Panc1 (cell line): Measurements from ENCODE around the gene ECHDC1. TPM values are rescaled to one million over a fixed set of nuclear protein-coding genes. Genes with fewer than 3 reads are reported as not detected.
A peak's percentile ranks its signal among the peaks of the same experiment; 100 is the strongest.

ENCODE experiments used
- ATAC-seq: fragments of 200-7000 bp; cut with Tn5 transposase; 2 replicates; pipeline ENCODE4 v1.9.1; 2020; ENCODE audit warnings: mild to moderate bottlenecking, moderate library complexity
- Bru-seq: library from RNA; stranded (reverse); fragments of 400-500 nt; gene quantifications from one replicate; lab custom pipeline; 2021; lab: Mats Ljungman, UMichigan
- BruChase-seq, 2 experiments: library from RNA; stranded (reverse); fragments of 400-500 nt; gene quantifications; one replicate each; lab custom pipeline; 2021; lab: Mats Ljungman, UMichigan
- BruUV-seq: library from RNA; stranded (reverse); fragments of 400-500 nt; replicated peaks from 2 replicates; lab custom pipeline; 2021; lab: Mats Ljungman, UMichigan
- CTCF ChIA-PET: fragments of 300-600 bp; sonication (Branson Sonifier 250); formaldehyde crosslinking; loops from one replicate; lab custom pipeline; 2022; ENCODE audit warnings: antibody characterized with exemption; lab: Charles Lee
- POLR2A ChIA-PET: fragments of 300-600 bp; sonication (Branson Sonifier 250); formaldehyde crosslinking; loops from one replicate; lab custom pipeline; 2022; ENCODE audit warnings: antibody characterized with exemption; lab: Charles Lee
- DNase-seq: peaks from one replicate; pipeline ENCODE4 v3.0.0-alpha.2; 2010; ENCODE audit warnings: low read depth, low spot score
- H3K27ac ChIP-seq: 2 replicates; pipeline ENCODE4 v1.5.1; 2011; ENCODE audit warnings: mild to moderate bottlenecking, low read length, inconsistent platforms
- H3K27me3 ChIP-seq: fragments of 200-500 bp; sonication (Bioruptor generic); 2 replicates; pipeline ENCODE4 v1.6.0; 2014; ENCODE audit warnings: low read length, inconsistent platforms; ENCODE audit not compliant: control insufficient read depth, insufficient read depth
- H3K36me3 ChIP-seq: fragments of 200-500 bp; sonication (Bioruptor generic); 2 replicates; pipeline ENCODE4 v1.5.1; 2014; ENCODE audit warnings: inconsistent platforms, mild to moderate bottlenecking, low read length, moderate library complexity; ENCODE audit not compliant: control insufficient read depth, insufficient read depth
- H3K4me1 ChIP-seq: 2 replicates; pipeline ENCODE4 v1.5.1; 2011; ENCODE audit warnings: inconsistent platforms, mild to moderate bottlenecking, low read length, moderate library complexity; ENCODE audit not compliant: control insufficient read depth, insufficient read depth
- H3K4me3 ChIP-seq, 2 experiments: 2 replicates each; pipeline ENCODE4 v1.5.1; 2011 to 2012; ENCODE audit warnings: low read depth in 2 of 2, low read length in 2 of 2, mild to moderate bottlenecking in 2 of 2, inconsistent platforms in 1 of 2, moderate library complexity in 1 of 2
- H3K9me3 ChIP-seq: fragments of 200-500 bp; sonication (Bioruptor generic); 2 replicates; pipeline ENCODE4 v1.5.1; 2014; ENCODE audit warnings: low read depth, mild to moderate bottlenecking, inconsistent platforms, low read length, moderate library complexity; ENCODE audit not compliant: control insufficient read depth, insufficient read depth
- CTCF ChIP-seq: fragments of 450-650 bp; IDR thresholded peaks from 2 replicates; pipeline ENCODE4 v1.5.1; 2017; ENCODE audit warnings: mild to moderate bottlenecking
- POLR2AphosphoS5 ChIP-seq: IDR thresholded peaks from 2 replicates; pipeline ENCODE4 v1.6.1; 2012; ENCODE audit warnings: mild to moderate bottlenecking, low read depth, low read length, moderate library complexity
- SIN3A ChIP-seq: IDR thresholded peaks from 2 replicates; pipeline ENCODE4 v1.6.1; 2012; ENCODE audit warnings: low read depth, mild to moderate bottlenecking, low read length, moderate library complexity, borderline replicate concordance; ENCODE audit not compliant: insufficient read depth
- TCF7L2 ChIP-seq: IDR thresholded peaks from 2 replicates; pipeline ENCODE4 v1.6.1; 2011; ENCODE audit warnings: mild to moderate bottlenecking, low read depth, low read length, inconsistent platforms
- in situ Hi-C: cut with HindIII; loops from 2 replicates; pipeline ENCODE4 v1.10.0; 2016; ENCODE audit warnings: low sequenced_read_pairs, low pct_unique_long_range_greater_than_20kb
- intact Hi-C: fragments of 100-400 bp; cut with micrococcal nuclease; formaldehyde crosslinking; loops from one replicate; pipeline ENCODE4 v1.10.0; 2022; ENCODE audit not compliant: unreplicated experiment
- long read RNA-seq: library from polyadenylated mRNA; unstranded; transcript quantifications from one replicate; pipeline ENCODE4 v2.0.0, GENCODE V29; 2021; ENCODE audit not compliant: unreplicated experiment
- polyA plus RNA-seq: library from polyadenylated mRNA; unstranded; fragments of >200 nt; gene quantifications from one replicate; pipeline ENCODE4 v1.2.1, GENCODE V29; 2012; ENCODE audit warnings: missing spikeins; ENCODE audit not compliant: insufficient read length
- total RNA-seq: library from RNA; stranded (reverse); gene quantifications from one replicate; pipeline ENCODE4 v1.2.1, GENCODE V29; 2021; ENCODE audit not compliant: unreplicated experiment
- TF ChIP-seq, protein P1 (sequence below), 2 experiments: IDR thresholded peaks; 2 replicates each; pipeline ENCODE4 v1.6.1; 2011 to 2012; ENCODE audit warnings: low read depth in 2 of 2, control low read depth in 1 of 2, low read length in 1 of 2, mild to moderate bottlenecking in 1 of 2, moderate library complexity in 1 of 2; ENCODE audit not compliant: insufficient read depth in 1 of 2

ECHDC1 gene, protein sequence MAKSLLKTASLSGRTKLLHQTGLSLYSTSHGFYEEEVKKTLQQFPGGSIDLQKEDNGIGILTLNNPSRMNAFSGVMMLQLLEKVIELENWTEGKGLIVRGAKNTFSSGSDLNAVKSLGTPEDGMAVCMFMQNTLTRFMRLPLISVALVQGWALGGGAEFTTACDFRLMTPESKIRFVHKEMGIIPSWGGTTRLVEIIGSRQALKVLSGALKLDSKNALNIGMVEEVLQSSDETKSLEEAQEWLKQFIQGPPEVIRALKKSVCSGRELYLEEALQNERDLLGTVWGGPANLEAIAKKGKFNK
- total RNA-seq (81.9 TPM), Bru-seq, nascent RNA (percentile 96 among the genes with signal in this experiment), BruChase-seq, experiment 1, labeled RNA remaining after a 2-hour chase (percentile 91 among the genes with signal in this experiment), BruChase-seq, experiment 2, labeled RNA remaining after a 6-hour chase (percentile 90 among the genes with signal in this experiment)
- 58.8 TPM for polyA plus RNA-seq
- long read RNA-seq, transcript ECHDC1-203 (5 exons, 1,354 nt), result minor isoform, 14 of 107 reads
- long read RNA-seq, transcript ECHDC1-210 (6 exons, 2,341 nt), result major isoform, 67 of 107 reads
- long read RNA-seq, partial matches to known transcripts, result 12 of 107 reads
- long read RNA-seq, other reads (novel, unspliced or antisense), result 8 of 107 reads

GRCh38 chr6:127342946-127343808, at the start of gene ECHDC1:
ECHDC1 (minus strand) TSS chr6:127343609; CDS start chr6:127331028, 12,581 bp downstream.
- peak; percentile 61 for DNase-seq
- Histone ChIP-seq H3K27me3 (no peaks in the 10 kb centered on the region), H3K9me3 (no peaks in the 10 kb centered on the region), H3K4me1 (peaks cover 45% of the 10 kb centered on the region), H3K27ac (peak within 1 kb of the TSS; percentile 99), H3K4me3 (peak within 1 kb of the TSS; percentile 60 to 97), H3K36me3 (peaks cover 5% of the 10 kb centered on the region; the same call in 1 of the 2 replicates)
- ChIA-PET POLR2A (no interaction called here), CTCF (no interaction called here)
- TF ChIP-seq, protein P1, sequence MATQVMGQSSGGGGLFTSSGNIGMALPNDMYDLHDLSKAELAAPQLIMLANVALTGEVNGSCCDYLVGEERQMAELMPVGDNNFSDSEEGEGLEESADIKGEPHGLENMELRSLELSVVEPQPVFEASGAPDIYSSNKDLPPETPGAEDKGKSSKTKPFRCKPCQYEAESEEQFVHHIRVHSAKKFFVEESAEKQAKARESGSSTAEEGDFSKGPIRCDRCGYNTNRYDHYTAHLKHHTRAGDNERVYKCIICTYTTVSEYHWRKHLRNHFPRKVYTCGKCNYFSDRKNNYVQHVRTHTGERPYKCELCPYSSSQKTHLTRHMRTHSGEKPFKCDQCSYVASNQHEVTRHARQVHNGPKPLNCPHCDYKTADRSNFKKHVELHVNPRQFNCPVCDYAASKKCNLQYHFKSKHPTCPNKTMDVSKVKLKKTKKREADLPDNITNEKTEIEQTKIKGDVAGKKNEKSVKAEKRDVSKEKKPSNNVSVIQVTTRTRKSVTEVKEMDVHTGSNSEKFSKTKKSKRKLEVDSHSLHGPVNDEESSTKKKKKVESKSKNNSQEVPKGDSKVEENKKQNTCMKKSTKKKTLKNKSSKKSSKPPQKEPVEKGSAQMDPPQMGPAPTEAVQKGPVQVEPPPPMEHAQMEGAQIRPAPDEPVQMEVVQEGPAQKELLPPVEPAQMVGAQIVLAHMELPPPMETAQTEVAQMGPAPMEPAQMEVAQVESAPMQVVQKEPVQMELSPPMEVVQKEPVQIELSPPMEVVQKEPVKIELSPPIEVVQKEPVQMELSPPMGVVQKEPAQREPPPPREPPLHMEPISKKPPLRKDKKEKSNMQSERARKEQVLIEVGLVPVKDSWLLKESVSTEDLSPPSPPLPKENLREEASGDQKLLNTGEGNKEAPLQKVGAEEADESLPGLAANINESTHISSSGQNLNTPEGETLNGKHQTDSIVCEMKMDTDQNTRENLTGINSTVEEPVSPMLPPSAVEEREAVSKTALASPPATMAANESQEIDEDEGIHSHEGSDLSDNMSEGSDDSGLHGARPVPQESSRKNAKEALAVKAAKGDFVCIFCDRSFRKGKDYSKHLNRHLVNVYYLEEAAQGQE (IDR thresholded peaks at IDR 0.05; ENCODE audit: insufficient read depth in 1 of 2, low read depth in 2 of 2, low read length in 1 of 2), result no peak
- TF ChIP-seq POLR2AphosphoS5, result peak; percentile 94; the same call in 1 of the 2 replicates
- peak; percentile 93; the same call in 1 of the 2 replicates for TF ChIP-seq SIN3A
- in situ Hi-C loops (loop anchor here (5.0 kb wide), 1 partner anchor 99 kb away; no protein-coding TSS in a partner anchor), intact Hi-C loops (loop anchor here (5.0 kb wide), 1 partner anchor 79 kb away; no protein-coding TSS in a partner anchor)
- BruUV-seq, result no TSS peak
- ATAC-seq, result peak; percentile 91

DNA sequence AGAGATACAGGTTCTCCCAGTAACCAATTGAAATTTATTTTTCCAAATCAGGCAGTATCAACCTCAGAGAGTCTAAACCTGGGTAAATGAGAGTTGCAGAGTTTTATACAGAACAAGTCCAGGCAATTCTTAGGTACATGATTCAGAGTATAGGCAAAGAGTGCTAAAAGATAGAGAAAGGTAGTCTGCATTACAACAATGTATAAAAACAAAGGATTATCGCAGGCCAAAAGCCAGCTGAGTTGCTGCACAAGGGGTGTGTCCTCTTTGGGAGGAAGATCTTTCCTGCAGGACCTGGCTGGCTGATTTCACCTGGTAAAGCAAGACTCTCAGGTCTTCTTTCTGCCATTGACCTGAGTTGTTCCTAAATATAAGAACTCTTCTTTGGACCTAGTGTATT, 48.9 kb upstream of the ECHDC1 start:
- ATAC-seq (no peak), DNase-seq (no peak)
- BruUV-seq, result no TSS peak
- Histone ChIP-seq H3K4me1 (no peaks in the 10 kb centered on the region), H3K27me3 (no peaks in the 10 kb centered on the region), H3K36me3 (no peaks in the 10 kb centered on the region), H3K4me3 (no peak overlapping the region), H3K9me3 (no peaks in the 10 kb centered on the region), H3K27ac (no peak overlapping the region)
- TF ChIP-seq SIN3A, result no peak
- no peak for TF ChIP-seq POLR2AphosphoS5
- no peak for TF ChIP-seq TCF7L2
- TF ChIP-seq, protein P1 (IDR thresholded peaks at IDR 0.05; ENCODE audit: insufficient read depth in 1 of 2, low read depth in 2 of 2, low read length in 1 of 2), result no peak
- no peak for TF ChIP-seq CTCF
- intact Hi-C loops (no loop called here), in situ Hi-C loops (no loop called here)
- ChIA-PET CTCF (no interaction called here), POLR2A (no interaction called here)
